Lung (tissue), 12 donors: ENCODE measurements around the gene CDH23. TPM values are rescaled to one million over a fixed set of nuclear protein-coding genes. Genes with fewer than 3 reads are reported as not detected.

ENCODE experiments used
- ATAC-seq: fragments of 200-7000 bp; cut with Tn5 transposase; one replicate; pipeline ENCODE4 v1.9.1; 2020; ENCODE audit warnings: moderate number of reproducible peaks; ENCODE audit not compliant: insufficient read depth, low FRiP score
- DNase-seq, 3 donors: peaks; one replicate each; pipeline ENCODE4 v3.0.0-alpha.2; 2013 to 2017
- H3K27ac ChIP-seq, 2 donors: one replicate each; pipeline ENCODE4 v1.5.1; 2013; ENCODE audit warnings: mild to moderate bottlenecking in 2 of 2, moderate library complexity in 2 of 2, control low read depth in 1 of 2, inconsistent platforms in 1 of 2, low read depth in 1 of 2, low read length in 1 of 2
- H3K27me3 ChIP-seq, 3 donors: one replicate each; pipeline ENCODE4 v1.5.1; 2013; ENCODE audit warnings: low read length in 2 of 3; ENCODE audit not compliant: control insufficient read depth in 3 of 3, insufficient read depth in 3 of 3
- H3K36me3 ChIP-seq, 4 donors: one replicate each; pipeline ENCODE4 v1.5.1; 2013; ENCODE audit warnings: low read length in 4 of 4, mild to moderate bottlenecking in 1 of 4, moderate library complexity in 1 of 4; ENCODE audit not compliant: control insufficient read depth in 4 of 4, insufficient read depth in 4 of 4
- H3K4me1 ChIP-seq, 5 donors: one replicate each; pipeline ENCODE4 v1.5.1; 2013; ENCODE audit warnings: low read length in 5 of 5, mild to moderate bottlenecking in 2 of 5, moderate library complexity in 1 of 5; ENCODE audit not compliant: control insufficient read depth in 5 of 5, insufficient read depth in 5 of 5
- H3K4me3 ChIP-seq: one replicate; pipeline ENCODE4 v1.5.1; 2013; ENCODE audit warnings: mild to moderate bottlenecking, control low read depth, moderate library complexity
- H3K9ac ChIP-seq, 2 donors: one replicate each; pipeline ENCODE4 v1.5.1; 2013; ENCODE audit warnings: low read length in 2 of 2, control low read depth in 1 of 2; ENCODE audit not compliant: insufficient read depth in 1 of 2
- H3K9me3 ChIP-seq, 4 donors: one replicate each; pipeline ENCODE4 v1.5.1; 2013; ENCODE audit warnings: low read length in 3 of 4, mild to moderate bottlenecking in 1 of 4, moderate library complexity in 1 of 4; ENCODE audit not compliant: control insufficient read depth in 4 of 4, insufficient read depth in 3 of 4
- WGBS, 2 donors: extraction: QIAGEN DNeasy Blood & Tissue Kit; methylation state at CpG; one replicate each; pipeline ENCODE4 v1.1.7; 2013; 5-methylcytosine and 5-hydroxymethylcytosine counted together
- polyA plus RNA-seq, 2 donors: library from polyadenylated mRNA; stranded (reverse); fragments of 200-250 nt; gene quantifications; one replicate each; pipeline ENCODE4 v1.2.1, GENCODE V29; 2013
- total RNA-seq, 2 donors: library from RNA; depleted of rRNA in 1 of 2; stranded (reverse); fragments of >200 nt in 1 of 2; gene quantifications; one replicate each; pipeline ENCODE4 v1.2.1, GENCODE V29; 2014 to 2021
- TF ChIP-seq, protein P1 (sequence below): IDR thresholded peaks from 2 replicates; pipeline ENCODE4 v1.5.1; 2012; ENCODE audit warnings: mild to moderate bottlenecking; ENCODE audit errors: control extremely low read depth, extremely low read depth
- donor health status: control.
- donor health status: control.
- donor health status: Bipolar disorder and iron deficiency.
- donor health status: healthy.
- donor health status: DM: yes; HTN: yes; CAD: no.

CDH23 gene
- total and polyA plus RNA-seq, 4 donors = 4.5 to 29.5 (median 6.0) TPM

- no peak for DNase-seq
- no peak overlapping the region for H3K9ac ChIP-seq
- no peak overlapping the region for H3K4me3 ChIP-seq
- 60 to 77% methylated on average over 11 of the region's 11 CpGs for WGBS, 2 donors
- TF ChIP-seq, protein P1, sequence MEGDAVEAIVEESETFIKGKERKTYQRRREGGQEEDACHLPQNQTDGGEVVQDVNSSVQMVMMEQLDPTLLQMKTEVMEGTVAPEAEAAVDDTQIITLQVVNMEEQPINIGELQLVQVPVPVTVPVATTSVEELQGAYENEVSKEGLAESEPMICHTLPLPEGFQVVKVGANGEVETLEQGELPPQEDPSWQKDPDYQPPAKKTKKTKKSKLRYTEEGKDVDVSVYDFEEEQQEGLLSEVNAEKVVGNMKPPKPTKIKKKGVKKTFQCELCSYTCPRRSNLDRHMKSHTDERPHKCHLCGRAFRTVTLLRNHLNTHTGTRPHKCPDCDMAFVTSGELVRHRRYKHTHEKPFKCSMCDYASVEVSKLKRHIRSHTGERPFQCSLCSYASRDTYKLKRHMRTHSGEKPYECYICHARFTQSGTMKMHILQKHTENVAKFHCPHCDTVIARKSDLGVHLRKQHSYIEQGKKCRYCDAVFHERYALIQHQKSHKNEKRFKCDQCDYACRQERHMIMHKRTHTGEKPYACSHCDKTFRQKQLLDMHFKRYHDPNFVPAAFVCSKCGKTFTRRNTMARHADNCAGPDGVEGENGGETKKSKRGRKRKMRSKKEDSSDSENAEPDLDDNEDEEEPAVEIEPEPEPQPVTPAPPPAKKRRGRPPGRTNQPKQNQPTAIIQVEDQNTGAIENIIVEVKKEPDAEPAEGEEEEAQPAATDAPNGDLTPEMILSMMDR = no peak
- H3K9me3 ChIP-seq = no peaks in the 10 kb centered on the region
- no peaks in the 10 kb centered on the region for H3K27me3 ChIP-seq
- no peak for ATAC-seq
- H3K36me3 ChIP-seq = peaks cover 0 to 6% (median 0%) of the 10 kb centered on the region in 4 donors
- peak overlapping the region in 1 of 2 donors; percentile 73 for H3K27ac ChIP-seq
- H3K4me1 ChIP-seq = peaks cover 0 to 12% (median 10%) of the 10 kb centered on the region in 5 donors
Observed at GRCh38 chr10:71852355-71852937, 455.7 kb downstream of the CDH23 start.

GRCh38 chr10:71854031-71854430, 457.3 kb downstream of the CDH23 start:
- H3K27ac ChIP-seq = no peak overlapping the region
- H3K9ac ChIP-seq = no peak overlapping the region
- no peaks in the 10 kb centered on the region for H3K27me3 ChIP-seq
- H3K4me1 ChIP-seq = peaks cover 0 to 10% (median 3%) of the 10 kb centered on the region in 5 donors
- WGBS, 2 donors = 53 to 70% methylated on average over 5 of the region's 5 CpGs
- H3K4me3 ChIP-seq = no peak overlapping the region
- TF ChIP-seq, protein P1 = no peak
- DNase-seq (peak in 1 of 3 donors; percentile 51), ATAC-seq (no peak)
- H3K9me3 ChIP-seq = no peaks in the 10 kb centered on the region
- H3K36me3 ChIP-seq = peaks cover 0 to 6% (median 0%) of the 10 kb centered on the region in 4 donors

- no peaks in the 10 kb centered on the region for H3K27me3 ChIP-seq
- TF ChIP-seq, protein P1 = no peak
- 95 to 98% methylated on average over 4 of the region's 4 CpGs for WGBS, 2 donors
- H3K9me3 ChIP-seq = no peaks in the 10 kb centered on the region
- no peak overlapping the region for H3K4me3 ChIP-seq
- no peak overlapping the region for H3K27ac ChIP-seq
- no peaks in the 10 kb centered on the region for H3K36me3 ChIP-seq
- ATAC-seq (no peak), DNase-seq (no peak)
- peaks cover 0 to 11% (median 5%) of the 10 kb centered on the region in 5 donors for H3K4me1 ChIP-seq
- no peak overlapping the region for H3K9ac ChIP-seq
Observed at GRCh38 chr10:71856619-71857018, 459.9 kb downstream of the CDH23 start.
